GM18951 (cell line): ENCODE results near the gene OR4P4.

Source experiments
- POLR2A ChIP-seq: IDR thresholded peaks from 4 replicates; pipeline ENCODE4 v1.6.1; 2011; ENCODE audit warnings: mild to moderate bottlenecking; ENCODE audit not compliant: insufficient read length, insufficient read depth; ENCODE audit errors: extremely low read depth
- in situ Hi-C: fragments of 300-500 bp; cut with MboI; formaldehyde crosslinking; loops from one replicate; pipeline ENCODE4 v1.12.0; 2022; ENCODE audit warnings: low sequenced_read_pairs, mixed read lengths, inconsistent platforms; ENCODE audit not compliant: unreplicated experiment

Gene OR4P4

DNA sequence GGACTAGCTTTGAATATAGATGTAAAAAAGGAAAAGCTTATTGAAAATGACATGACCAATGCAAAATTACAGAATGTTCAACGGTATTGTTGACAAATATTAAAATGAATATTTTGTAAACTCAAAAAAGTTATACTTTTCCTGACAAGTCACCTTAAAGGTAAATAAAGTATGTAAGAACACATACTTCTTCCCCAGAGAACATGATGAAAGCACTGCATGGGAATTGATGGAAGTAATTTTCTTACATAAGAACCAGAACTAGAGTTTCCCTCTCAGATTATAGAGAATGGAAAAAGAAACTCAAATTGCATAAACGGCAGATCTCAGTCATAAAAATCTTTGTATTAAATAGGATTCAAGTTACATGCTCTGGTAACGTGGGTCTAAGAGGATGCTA lies at the start of gene OR4P4:
OR4P4 (plus strand) TSS at position 301 of the 400 bp plus-strand sequence.
- in situ Hi-C loops: no loop called here
- no peak for TF ChIP-seq POLR2A

- no peak for TF ChIP-seq POLR2A
- in situ Hi-C loops: no loop called here
Measured at GRCh38 chr11:55607545-55607944, 27.4 kb upstream of the OR4P4 start, which contains the start of gene OR4C11. Gene OR4C11 (minus strand): TSS chr11:55607645. CDS start chr11:55604373, 3,272 bp downstream.

- in situ Hi-C loops: no loop called here
- no peak for TF ChIP-seq POLR2A
Measured at GRCh38 chr11:55624531-55624930, 10.4 kb upstream of the OR4P4 start.

GRCh38 chr11:55648027-55648426 lies 13.1 kb downstream of the OR4P4 start, which contains the start of gene OR4S2:
Gene OR4S2 (plus strand): TSS chr11:55648327. CDS start chr11:55650904, 2,577 bp downstream.
- no peak for TF ChIP-seq POLR2A
- in situ Hi-C loops: no loop called here

GRCh38 chr11:55652560-55652959 lies 17.6 kb downstream of the OR4P4 start:
- in situ Hi-C loops: no loop called here

DNA sequence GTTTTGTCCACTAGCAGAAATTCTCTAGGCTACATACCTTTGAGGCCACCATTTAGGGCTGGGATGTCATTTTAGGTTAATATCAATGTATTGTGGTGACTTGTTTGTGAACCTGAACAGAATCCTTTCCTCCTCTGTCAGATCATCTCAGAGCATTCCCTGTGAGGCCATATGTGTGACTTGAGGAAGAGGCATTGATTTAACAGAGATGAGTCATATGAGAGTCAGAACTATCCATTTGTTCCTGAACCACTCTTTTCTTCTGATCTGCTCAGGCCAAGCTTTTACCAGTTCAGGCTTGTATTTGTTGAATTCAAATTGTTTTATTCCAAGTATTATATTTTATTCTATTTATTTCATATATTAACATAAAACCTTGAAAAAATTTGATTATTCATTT lies 20.2 kb downstream of the OR4P4 start:
- in situ Hi-C loops: no loop called here
- no peak for TF ChIP-seq POLR2A

More at GRCh38 chr11:55652560-55652959, 17.6 kb downstream of the OR4P4 start:
- TF ChIP-seq POLR2A: no peak

- TF ChIP-seq POLR2A: no peak
- in situ Hi-C loops: no loop called here
Measured at GRCh38 chr11:55658031-55658573, 23.2 kb downstream of the OR4P4 start.

DNA sequence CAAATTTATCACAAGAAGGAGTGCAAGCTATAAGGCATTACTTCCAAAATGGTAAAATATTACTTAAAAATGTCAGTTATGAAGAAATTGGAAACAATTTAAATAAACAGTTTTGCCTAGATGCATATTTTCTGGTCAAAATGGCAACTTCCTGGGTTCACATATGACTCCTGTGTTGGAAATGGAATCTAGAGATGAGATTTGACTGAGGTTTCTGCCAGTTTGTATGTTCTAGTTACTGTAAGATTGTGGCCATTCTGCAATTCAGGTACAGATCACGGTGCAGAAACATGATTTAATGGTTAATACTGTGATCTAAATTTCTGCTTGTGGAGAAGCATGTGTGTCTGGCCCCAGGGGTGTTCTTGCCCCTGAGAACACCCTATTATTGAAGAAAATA lies 23.7 kb downstream of the OR4P4 start:
- TF ChIP-seq POLR2A: no peak
- in situ Hi-C loops: no loop called here

DNA sequence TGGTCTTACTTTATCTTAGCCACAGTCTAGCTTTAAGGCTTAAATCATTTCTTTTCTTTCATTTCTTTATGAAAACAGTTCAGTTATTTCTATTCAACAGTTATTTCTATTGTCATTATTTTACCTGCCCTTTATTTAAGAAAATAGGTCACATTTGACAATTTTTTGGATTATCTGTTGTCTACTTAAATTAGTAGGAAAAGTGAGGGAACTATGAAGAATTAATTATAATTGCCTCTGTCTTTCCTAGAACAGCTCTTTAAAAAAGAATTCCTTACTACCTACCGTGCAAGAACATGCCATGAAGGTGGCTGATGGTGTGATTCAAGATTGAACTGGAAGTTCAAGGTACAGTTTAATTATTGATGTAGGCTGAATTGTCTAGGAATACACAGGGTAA lies 27.0 kb downstream of the OR4P4 start, which contains the start of gene OR4C6:
OR4C6 (plus strand) TSS at position 301 of the 400 bp plus-strand sequence. CDS start 2,966 bp downstream, outside the sequence.
- in situ Hi-C loops: no loop called here
- TF ChIP-seq POLR2A: no peak

DNA sequence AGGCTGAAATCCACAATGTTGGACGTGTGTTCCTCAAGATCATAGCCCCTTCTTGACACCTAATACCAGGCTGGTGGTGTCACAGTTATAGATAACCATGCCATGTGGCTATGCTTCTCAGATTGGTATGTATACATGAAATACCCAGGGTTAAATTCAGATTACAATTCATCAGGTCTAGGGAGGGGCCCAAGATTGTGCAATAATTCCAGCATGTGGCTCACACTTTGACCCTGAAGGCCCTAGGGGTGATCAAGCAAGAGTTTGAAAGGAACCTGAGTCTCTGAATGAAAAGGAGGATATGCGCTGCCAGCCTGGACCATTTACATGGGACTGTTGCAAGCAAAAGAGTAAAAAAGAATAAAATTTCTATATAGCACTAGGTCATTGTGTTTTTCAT lies 34.5 kb downstream of the OR4P4 start:
- in situ Hi-C loops: no loop called here
- no peak for TF ChIP-seq POLR2A

- TF ChIP-seq POLR2A: no peak
- in situ Hi-C loops: no loop called here
Measured at GRCh38 chr11:55673860-55674259, 38.9 kb downstream of the OR4P4 start.
